ENCODE results near the gene ZNF584. TPM values are rescaled to one million over a fixed set of nuclear protein-coding genes. Genes with fewer than 3 reads are reported as not detected.

The ZNF584 gene
- total RNA-seq, 3 donors from 2014 or later (not counting 1 experiment from before 2014, with no cell fraction given), result 1.6 to 3.9 (median 2.8) TPM

DNA sequence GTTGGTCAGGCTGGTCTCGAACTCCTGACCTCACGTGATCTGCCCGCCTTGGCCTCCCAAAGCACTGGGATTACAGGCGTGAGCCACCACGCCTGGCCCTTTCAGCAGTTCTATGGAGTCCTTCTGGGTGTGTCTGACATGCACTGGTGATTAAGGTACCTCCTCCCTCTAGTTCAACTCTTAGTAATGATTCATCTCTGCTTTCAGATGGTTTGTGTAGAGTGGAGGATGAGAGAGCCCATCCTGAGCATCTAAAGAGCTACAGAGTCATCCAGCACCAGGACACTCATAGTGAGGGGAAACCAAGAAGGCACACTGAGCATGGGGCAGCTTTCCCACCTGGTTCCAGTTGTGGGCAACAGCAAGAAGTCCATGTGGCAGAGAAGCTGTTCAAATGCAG lies 8.2 kb downstream of the ZNF584 start:
- 97% methylated on average over 5 of the region's 5 CpGs for WGBS (ENCODE audit: insufficient coverage)
- H3K27me3 ChIP-seq (ENCODE audit: control insufficient read depth, insufficient read depth, low read length), result no peaks in the 10 kb centered on the region
- peaks cover 18% of the 10 kb centered on the region for H3K36me3 ChIP-seq (ENCODE audit: control insufficient read depth, insufficient read depth, low read length)
- H3K9me3 Mint-ChIP-seq, result no peaks in the 10 kb centered on the region
- no peaks in the 10 kb centered on the region for H3K9me3 ChIP-seq (ENCODE audit: control insufficient read depth, insufficient read depth, low read length)
- H3K27ac ChIP-seq (ENCODE audit: low read length), result no peak overlapping the region
- no peak overlapping the region for H3K4me3 ChIP-seq (ENCODE audit: low read length)
- no peaks in the 10 kb centered on the region for H3K4me1 ChIP-seq (ENCODE audit: control insufficient read depth, insufficient read depth, low read length)
- no peaks in the 10 kb centered on the region for H3K4me1 Mint-ChIP-seq
- intact Hi-C loops (cut with micrococcal nuclease), result no loop called here
- no peak for ATAC-seq
- no peaks in the 10 kb centered on the region for H3K27me3 Mint-ChIP-seq (ENCODE audit: low read depth in 2 of 2)
- no peak overlapping the region for H3K27ac Mint-ChIP-seq
- H3K4me3 Mint-ChIP-seq, result no peak overlapping the region
- no peak for DNase-seq
- H3K36me3 Mint-ChIP-seq, result peaks cover 8% of the 10 kb centered on the region
- TF ChIP-seq, protein P1, sequence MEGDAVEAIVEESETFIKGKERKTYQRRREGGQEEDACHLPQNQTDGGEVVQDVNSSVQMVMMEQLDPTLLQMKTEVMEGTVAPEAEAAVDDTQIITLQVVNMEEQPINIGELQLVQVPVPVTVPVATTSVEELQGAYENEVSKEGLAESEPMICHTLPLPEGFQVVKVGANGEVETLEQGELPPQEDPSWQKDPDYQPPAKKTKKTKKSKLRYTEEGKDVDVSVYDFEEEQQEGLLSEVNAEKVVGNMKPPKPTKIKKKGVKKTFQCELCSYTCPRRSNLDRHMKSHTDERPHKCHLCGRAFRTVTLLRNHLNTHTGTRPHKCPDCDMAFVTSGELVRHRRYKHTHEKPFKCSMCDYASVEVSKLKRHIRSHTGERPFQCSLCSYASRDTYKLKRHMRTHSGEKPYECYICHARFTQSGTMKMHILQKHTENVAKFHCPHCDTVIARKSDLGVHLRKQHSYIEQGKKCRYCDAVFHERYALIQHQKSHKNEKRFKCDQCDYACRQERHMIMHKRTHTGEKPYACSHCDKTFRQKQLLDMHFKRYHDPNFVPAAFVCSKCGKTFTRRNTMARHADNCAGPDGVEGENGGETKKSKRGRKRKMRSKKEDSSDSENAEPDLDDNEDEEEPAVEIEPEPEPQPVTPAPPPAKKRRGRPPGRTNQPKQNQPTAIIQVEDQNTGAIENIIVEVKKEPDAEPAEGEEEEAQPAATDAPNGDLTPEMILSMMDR (IDR thresholded peaks at IDR 0.05), result no peak

DNA sequence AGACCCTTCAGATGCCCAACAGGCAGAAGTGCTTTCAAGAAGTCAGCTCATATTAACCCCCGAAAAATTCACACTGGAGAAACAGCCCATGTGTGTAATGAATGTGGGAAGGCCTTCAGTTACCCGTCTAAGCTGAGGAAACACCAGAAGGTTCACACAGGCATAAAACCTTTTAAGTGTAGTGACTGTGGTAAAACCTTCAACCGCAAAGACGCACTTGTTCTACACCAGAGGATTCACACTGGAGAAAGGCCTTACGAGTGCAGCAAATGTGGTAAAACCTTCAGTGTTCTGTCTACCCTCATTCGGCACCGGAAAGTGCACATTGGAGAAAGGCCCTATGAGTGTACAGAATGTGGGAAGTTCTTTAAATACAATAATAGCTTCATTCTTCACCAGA lies 8.6 kb downstream of the ZNF584 start:
- Mint-ChIP-seq H3K27me3 (ENCODE audit: low read depth in 2 of 2) (no peaks in the 10 kb centered on the region), H3K27ac (no peak overlapping the region), H3K4me1 (no peaks in the 10 kb centered on the region), H3K9me3 (no peaks in the 10 kb centered on the region), H3K4me3 (no peak overlapping the region), H3K36me3 (peaks cover 8% of the 10 kb centered on the region)
- Histone ChIP-seq H3K27me3 (ENCODE audit: control insufficient read depth, insufficient read depth, low read length) (no peaks in the 10 kb centered on the region), H3K4me1 (ENCODE audit: control insufficient read depth, insufficient read depth, low read length) (no peaks in the 10 kb centered on the region), H3K9me3 (ENCODE audit: control insufficient read depth, insufficient read depth, low read length) (no peaks in the 10 kb centered on the region), H3K36me3 (ENCODE audit: control insufficient read depth, insufficient read depth, low read length) (peaks cover 18% of the 10 kb centered on the region), H3K27ac (ENCODE audit: low read length) (no peak overlapping the region), H3K4me3 (ENCODE audit: low read length) (no peak overlapping the region)
- ATAC-seq (no peak), DNase-seq (no peak)
- TF ChIP-seq, protein P1 (IDR thresholded peaks at IDR 0.05), result no peak
- over 99% methylated on average over 7 of the region's 7 CpGs for WGBS (ENCODE audit: insufficient coverage)
- intact Hi-C loops (cut with micrococcal nuclease), result no loop called here

GRCh38 chr19:58428617-58429016 lies 20.2 kb downstream of the ZNF584 start:
- Histone ChIP-seq H3K27ac (ENCODE audit: low read length) (no peak overlapping the region), H3K27me3 (ENCODE audit: control insufficient read depth, insufficient read depth, low read length) (no peaks in the 10 kb centered on the region), H3K4me1 (ENCODE audit: control insufficient read depth, insufficient read depth, low read length) (no peaks in the 10 kb centered on the region), H3K9me3 (ENCODE audit: control insufficient read depth, insufficient read depth, low read length) (peaks cover 63% of the 10 kb centered on the region), H3K4me3 (ENCODE audit: low read length) (no peak overlapping the region), H3K36me3 (ENCODE audit: control insufficient read depth, insufficient read depth, low read length) (peaks cover under 1% of the 10 kb centered on the region)
- ATAC-seq, result no peak
- H3K9me3 Mint-ChIP-seq, result peaks cover 3 to 9% of the 10 kb centered on the region in 2 donors
- H3K36me3 Mint-ChIP-seq, result peaks cover 26% of the 10 kb centered on the region
- no peaks in the 10 kb centered on the region for H3K4me1 Mint-ChIP-seq
- H3K4me3 Mint-ChIP-seq, result no peak overlapping the region
- no peaks in the 10 kb centered on the region for H3K27me3 Mint-ChIP-seq (ENCODE audit: low read depth in 2 of 2)
- TF ChIP-seq, protein P1 (IDR thresholded peaks at IDR 0.05), result no peak
- no peak for DNase-seq
- WGBS (ENCODE audit: insufficient coverage), result 100% methylated on average over 1 of the region's 1 CpG
- intact Hi-C loops (cut with micrococcal nuclease), result no loop called here
- no peak overlapping the region for H3K27ac Mint-ChIP-seq

DNA sequence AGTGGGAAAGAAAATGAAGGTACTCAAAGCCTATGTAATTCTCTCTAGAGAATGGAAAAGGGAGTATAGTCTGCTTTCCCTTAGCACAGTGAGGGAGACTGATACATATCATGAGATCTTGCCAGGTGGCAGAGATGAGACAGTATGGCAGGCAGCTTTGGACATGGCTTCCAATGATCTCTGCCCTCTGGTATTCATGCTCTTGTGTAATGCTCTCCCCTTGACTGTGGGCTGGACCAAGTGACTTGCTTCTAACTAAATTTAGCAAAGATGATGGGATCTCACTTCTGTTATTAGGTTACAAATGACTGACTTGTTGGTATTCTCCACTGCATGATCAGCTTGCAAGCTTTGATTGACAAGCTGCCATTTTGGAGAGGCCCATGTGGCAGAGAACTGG lies 21.3 kb downstream of the ZNF584 start:
- ATAC-seq (no peak), DNase-seq (no peak)
- no peaks in the 10 kb centered on the region for H3K27me3 ChIP-seq (ENCODE audit: control insufficient read depth, insufficient read depth, low read length)
- Mint-ChIP-seq H3K4me1 (no peaks in the 10 kb centered on the region), H3K27ac (no peak overlapping the region), H3K36me3 (peaks cover 26% of the 10 kb centered on the region), H3K9me3 (peaks cover 3 to 9% of the 10 kb centered on the region in 2 donors), H3K4me3 (no peak overlapping the region), H3K27me3 (ENCODE audit: low read depth in 2 of 2) (no peaks in the 10 kb centered on the region)
- TF ChIP-seq, protein P1 (IDR thresholded peaks at IDR 0.05), result no peak
- H3K9me3 ChIP-seq (ENCODE audit: control insufficient read depth, insufficient read depth, low read length), result peaks cover 74% of the 10 kb centered on the region
- H3K4me3 ChIP-seq (ENCODE audit: low read length), result no peak overlapping the region
- H3K4me1 ChIP-seq (ENCODE audit: control insufficient read depth, insufficient read depth, low read length), result no peaks in the 10 kb centered on the region
- H3K27ac ChIP-seq (ENCODE audit: low read length), result no peak overlapping the region
- peaks cover 12% of the 10 kb centered on the region for H3K36me3 ChIP-seq (ENCODE audit: control insufficient read depth, insufficient read depth, low read length)
- intact Hi-C loops (cut with micrococcal nuclease), result no loop called here

Measured in natural killer cell (primary cell).